Trophoblast cell (in vitro differentiated cells and primary cell): Measurements from ENCODE around the gene PPP1R11.
A peak's percentile ranks its signal among the peaks of the same experiment; 100 is the strongest.

Source experiments
- DNase-seq, 2 donors: peaks; one replicate each; pipeline ENCODE4 v3.0.0-alpha.2; 2016
- H2AFZ ChIP-seq: 2 replicates; pipeline ENCODE4 v1.6.1; 2013; ENCODE audit warnings: low read length, moderate library complexity, mild to moderate bottlenecking; ENCODE audit not compliant: insufficient read depth, poor library complexity
- H2AK5ac ChIP-seq: 2 replicates; pipeline ENCODE4 v1.6.1; 2013; ENCODE audit warnings: mild to moderate bottlenecking, low read length
- H2BK120ac ChIP-seq: 2 replicates; pipeline ENCODE4 v1.6.1; 2013; ENCODE audit warnings: low read length, mild to moderate bottlenecking, moderate library complexity; ENCODE audit not compliant: insufficient read depth, poor library complexity
- H2BK12ac ChIP-seq: 2 replicates; pipeline ENCODE4 v1.6.1; 2013; ENCODE audit warnings: mild to moderate bottlenecking, low read length, moderate library complexity
- H2BK5ac ChIP-seq: 2 replicates; pipeline ENCODE4 v1.6.1; 2013; ENCODE audit warnings: low read length, low read depth, moderate library complexity, mild to moderate bottlenecking; ENCODE audit not compliant: poor library complexity
- H3K14ac ChIP-seq: 2 replicates; pipeline ENCODE4 v1.6.1; 2013; ENCODE audit warnings: mild to moderate bottlenecking, low read length
- H3K18ac ChIP-seq: 2 replicates; pipeline ENCODE4 v1.6.1; 2013; ENCODE audit warnings: mild to moderate bottlenecking, low read length
- H3K23ac ChIP-seq: 2 replicates; pipeline ENCODE4 v1.6.1; 2013; ENCODE audit warnings: low read length
- H3K27ac ChIP-seq: 2 replicates; pipeline ENCODE4 v1.5.1; 2013; ENCODE audit warnings: low read depth, mild to moderate bottlenecking, inconsistent platforms, low read length, moderate library complexity
- H3K27me3 ChIP-seq: 2 replicates; pipeline ENCODE4 v1.6.1; 2013; ENCODE audit warnings: inconsistent platforms, mild to moderate bottlenecking, low read length, moderate library complexity; ENCODE audit not compliant: insufficient read depth
- H3K36me3 ChIP-seq, 2 experiments: 1 replicate in 1 of 2; 2 replicates in 1 of 2; pipeline ENCODE4 v1.6.1; 2013; ENCODE audit warnings: low read length in 2 of 2, mild to moderate bottlenecking in 2 of 2, moderate library complexity in 1 of 2; ENCODE audit not compliant: insufficient read depth in 2 of 2, control insufficient read depth in 1 of 2
- H3K4ac ChIP-seq: 2 replicates; pipeline ENCODE4 v1.6.1; 2013; ENCODE audit warnings: low read depth, mild to moderate bottlenecking, low read length, moderate library complexity
- H3K4me1 ChIP-seq, 2 experiments: 1 replicate in 1 of 2; 2 replicates in 1 of 2; pipeline ENCODE4 v1.6.1; 2013; ENCODE audit warnings: low read length in 2 of 2, mild to moderate bottlenecking in 2 of 2, moderate library complexity in 1 of 2; ENCODE audit not compliant: insufficient read depth in 2 of 2, control insufficient read depth in 1 of 2
- H3K4me2 ChIP-seq: 2 replicates; pipeline ENCODE4 v1.6.1; 2013; ENCODE audit warnings: inconsistent platforms, mild to moderate bottlenecking, low read length, moderate library complexity
- H3K4me3 ChIP-seq: 2 replicates; pipeline ENCODE4 v1.5.1; 2013; ENCODE audit warnings: mild to moderate bottlenecking, low read depth, low read length, inconsistent platforms
- H3K79me1 ChIP-seq: one replicate; pipeline ENCODE4 v1.6.1; 2013; ENCODE audit warnings: low read length
- H3K79me2 ChIP-seq: 2 replicates; pipeline ENCODE4 v1.6.1; 2013; ENCODE audit warnings: low read length, mild to moderate bottlenecking; ENCODE audit not compliant: control insufficient read depth, insufficient read depth, poor library complexity
- H3K9ac ChIP-seq: 2 replicates; pipeline ENCODE4 v1.6.1; 2013; ENCODE audit warnings: mild to moderate bottlenecking, low read length
- H3K9me3 ChIP-seq: 2 replicates; pipeline ENCODE4 v1.6.1; 2013; ENCODE audit warnings: low read depth, mild to moderate bottlenecking, control low read depth, inconsistent platforms, low read length; ENCODE audit not compliant: insufficient read depth
- H4K12ac ChIP-seq: 2 replicates; pipeline ENCODE4 v1.6.1; 2013; ENCODE audit warnings: low read depth, mild to moderate bottlenecking, low read length, moderate library complexity
- H4K8ac ChIP-seq: 2 replicates; pipeline ENCODE4 v1.6.1; 2013; ENCODE audit warnings: low read depth, mild to moderate bottlenecking, low read length, moderate library complexity
- H4K91ac ChIP-seq: one replicate; pipeline ENCODE4 v1.6.1; 2013; ENCODE audit warnings: low read depth, mild to moderate bottlenecking, low read length, moderate library complexity
- WGBS: extraction: QIAGEN DNeasy Blood & Tissue Kit; methylation state at CpG from one replicate; pipeline ENCODE4 v1.1.7; 2013; ENCODE audit warnings: missing lambda C conversion rate; ENCODE audit not compliant: insufficient read length, insufficient coverage; ENCODE audit errors: extremely low coverage; 5-methylcytosine and 5-hydroxymethylcytosine counted together

Gene PPP1R11

DNA sequence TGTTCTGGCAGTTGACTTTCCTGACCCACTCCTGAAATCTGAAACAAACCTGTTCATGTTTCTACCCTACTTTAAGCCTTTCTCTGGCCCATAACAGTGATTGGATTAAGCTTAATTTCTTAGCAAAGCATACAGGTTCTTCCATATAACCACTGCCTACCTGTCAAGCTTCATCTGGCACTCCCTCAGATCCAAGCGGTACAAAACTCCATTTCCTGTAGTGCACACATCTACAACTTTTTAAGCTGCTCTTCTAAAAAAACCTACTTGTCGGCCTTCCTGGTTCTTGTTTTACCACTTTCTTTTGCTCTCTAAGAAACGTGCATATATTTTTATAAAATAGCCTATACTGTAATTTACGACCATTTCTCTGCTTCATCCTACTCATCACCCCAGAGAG is 916 bp upstream of the PPP1R11 start:
- H3K79me2 ChIP-seq, result peaks cover 5% of the 10 kb centered on the region
- no peak overlapping the region for H2AK5ac ChIP-seq
- no peak overlapping the region for H3K18ac ChIP-seq
- no peak overlapping the region for H4K12ac ChIP-seq
- no peak overlapping the region for H3K4me3 ChIP-seq
- H3K9me3 ChIP-seq, result no peaks in the 10 kb centered on the region
- H3K36me3 ChIP-seq, result peaks cover 0 to 5% of the 10 kb centered on the region in 2 experiments
- no CpG with 5 or more reads among the region's 4 CpGs for WGBS
- no peak overlapping the region for H3K9ac ChIP-seq
- H3K4me2 ChIP-seq, result peak overlapping the region; percentile 73
- no peak overlapping the region for H3K23ac ChIP-seq
- H3K79me1 ChIP-seq, result peaks cover 10% of the 10 kb centered on the region
- H2AFZ ChIP-seq, result no peak overlapping the region
- no peak overlapping the region for H3K4ac ChIP-seq
- no peak overlapping the region for H2BK12ac ChIP-seq
- H4K91ac ChIP-seq, result no peak overlapping the region
- no peak for DNase-seq
- H2BK120ac ChIP-seq, result no peak overlapping the region
- peaks cover 7% of the 10 kb centered on the region for H3K27me3 ChIP-seq
- H3K27ac ChIP-seq, result no peak overlapping the region
- H2BK5ac ChIP-seq, result no peak overlapping the region
- H3K14ac ChIP-seq, result no peak overlapping the region
- H4K8ac ChIP-seq, result no peak overlapping the region
- peaks cover 6 to 7% of the 10 kb centered on the region in 2 experiments for H3K4me1 ChIP-seq

DNA sequence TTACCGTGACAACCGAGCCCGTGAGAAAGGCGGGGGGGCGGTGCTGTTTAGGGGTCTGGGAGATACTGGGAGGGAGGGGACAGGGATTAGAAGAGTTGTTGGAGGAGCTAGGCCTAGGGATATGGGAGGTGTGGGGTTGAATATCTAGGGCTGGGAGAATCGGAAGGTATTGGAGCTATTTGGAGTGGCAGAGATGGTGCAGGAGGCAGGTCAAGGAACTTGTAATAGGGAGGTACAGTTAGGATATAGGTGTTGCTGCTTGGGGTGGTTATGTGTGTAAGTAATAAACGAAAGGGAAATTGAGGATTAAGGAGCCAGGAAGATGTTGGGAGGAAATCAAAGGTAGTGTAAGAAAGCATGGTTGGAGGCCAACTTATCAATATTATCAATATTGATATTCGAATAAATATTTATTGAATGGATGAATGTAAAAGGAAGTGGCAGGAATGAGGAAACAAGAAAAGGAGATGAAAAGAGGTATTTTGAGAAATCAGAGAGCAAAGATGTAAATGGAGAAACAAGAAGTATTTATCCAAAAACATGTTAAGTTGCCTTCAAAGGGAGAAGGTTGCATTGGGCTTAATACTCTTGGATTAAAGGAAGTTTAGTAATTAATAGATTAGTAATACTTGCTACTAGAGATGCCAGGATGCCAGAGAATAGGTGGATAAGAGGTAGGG is 602 bp downstream of the PPP1R11 start:
- no peak overlapping the region for H2BK5ac ChIP-seq
- peaks cover 0 to 4% of the 10 kb centered on the region in 2 experiments for H3K4me1 ChIP-seq
- H3K9me3 ChIP-seq, result no peaks in the 10 kb centered on the region
- 100% methylated on average over 2 of the region's 8 CpGs for WGBS
- H2AK5ac ChIP-seq, result no peak overlapping the region
- H3K4me3 ChIP-seq, result peak overlapping the region; percentile 87
- H3K79me2 ChIP-seq, result peaks cover 2% of the 10 kb centered on the region
- H2BK12ac ChIP-seq, result no peak overlapping the region
- H3K27ac ChIP-seq, result peak overlapping the region; percentile 25
- no peak overlapping the region for H4K91ac ChIP-seq
- peak overlapping the region; percentile 76 for H4K8ac ChIP-seq
- H3K18ac ChIP-seq, result peak overlapping the region; percentile 50
- peak overlapping the region; percentile 73 for H3K4me2 ChIP-seq
- peaks cover 5% of the 10 kb centered on the region for H3K79me1 ChIP-seq
- H3K9ac ChIP-seq, result peak overlapping the region; percentile 70
- peak overlapping the region; percentile 21 for H2AFZ ChIP-seq
- peak overlapping the region; percentile 19 for H2BK120ac ChIP-seq
- H3K4ac ChIP-seq, result no peak overlapping the region
- H3K23ac ChIP-seq, result no peak overlapping the region
- H3K36me3 ChIP-seq, result peaks cover 0 to 5% of the 10 kb centered on the region in 2 experiments
- H4K12ac ChIP-seq, result peak overlapping the region; percentile 33
- peaks cover 21% of the 10 kb centered on the region for H3K27me3 ChIP-seq
- DNase-seq, result no peak
- H3K14ac ChIP-seq, result peak overlapping the region; percentile 25

- peak in 1 of 2 donors; percentile 19 for DNase-seq
- peaks cover 2% of the 10 kb centered on the region for H3K79me2 ChIP-seq
- no peak overlapping the region for H2AK5ac ChIP-seq
- peaks cover 2% of the 10 kb centered on the region for H3K9me3 ChIP-seq
- H2BK120ac ChIP-seq, result no peak overlapping the region
- H3K18ac ChIP-seq, result no peak overlapping the region
- no peak overlapping the region for H4K12ac ChIP-seq
- H3K27ac ChIP-seq, result no peak overlapping the region
- H2BK5ac ChIP-seq, result no peak overlapping the region
- no peak overlapping the region for H3K23ac ChIP-seq
- H2BK12ac ChIP-seq, result no peak overlapping the region
- H3K4me1 ChIP-seq, result peaks cover 12 to 15% of the 10 kb centered on the region in 2 experiments
- H2AFZ ChIP-seq, result no peak overlapping the region
- no CpG with 5 or more reads among the region's 68 CpGs for WGBS
- H3K4ac ChIP-seq, result no peak overlapping the region
- peaks cover 57% of the 10 kb centered on the region for H3K27me3 ChIP-seq
- no peak overlapping the region for H4K91ac ChIP-seq
- peak overlapping the region; percentile 26 for H3K4me2 ChIP-seq
- H3K14ac ChIP-seq, result no peak overlapping the region
- no peak overlapping the region for H3K4me3 ChIP-seq
- peaks cover 5% of the 10 kb centered on the region for H3K79me1 ChIP-seq
- no peak overlapping the region for H4K8ac ChIP-seq
- H3K9ac ChIP-seq, result no peak overlapping the region
- H3K36me3 ChIP-seq, result peaks cover 0 to 5% of the 10 kb centered on the region in 2 experiments
These were observed 4.3 kb downstream of the PPP1R11 start for GRCh38 chr6:30071081-30071818.

- Histone ChIP-seq H3K79me1 (peaks cover 3% of the 10 kb centered on the region), H2BK120ac (no peak overlapping the region), H4K91ac (no peak overlapping the region), H3K4me3 (no peak overlapping the region), H3K23ac (no peak overlapping the region), H2AFZ (no peak overlapping the region), H3K4me1 (peaks cover 12 to 15% of the 10 kb centered on the region in 2 experiments), H2BK12ac (no peak overlapping the region), H3K36me3 (peaks cover 0 to 5% of the 10 kb centered on the region in 2 experiments), H4K8ac (no peak overlapping the region), H3K27me3 (peaks cover 57% of the 10 kb centered on the region), H2AK5ac (no peak overlapping the region), H2BK5ac (no peak overlapping the region), H4K12ac (no peak overlapping the region), H3K9me3 (peaks cover 2% of the 10 kb centered on the region), H3K27ac (no peak overlapping the region), H3K4ac (no peak overlapping the region), H3K18ac (no peak overlapping the region), H3K4me2 (no peak overlapping the region), H3K79me2 (no peaks in the 10 kb centered on the region), H3K14ac (no peak overlapping the region), H3K9ac (no peak overlapping the region)
- no peak for DNase-seq
- no CpG with 5 or more reads among the region's 3 CpGs for WGBS
These were observed 4.9 kb downstream of the PPP1R11 start for GRCh38 chr6:30071858-30072257.
